Measurements from ENCODE around the gene EDC4.

DNA sequence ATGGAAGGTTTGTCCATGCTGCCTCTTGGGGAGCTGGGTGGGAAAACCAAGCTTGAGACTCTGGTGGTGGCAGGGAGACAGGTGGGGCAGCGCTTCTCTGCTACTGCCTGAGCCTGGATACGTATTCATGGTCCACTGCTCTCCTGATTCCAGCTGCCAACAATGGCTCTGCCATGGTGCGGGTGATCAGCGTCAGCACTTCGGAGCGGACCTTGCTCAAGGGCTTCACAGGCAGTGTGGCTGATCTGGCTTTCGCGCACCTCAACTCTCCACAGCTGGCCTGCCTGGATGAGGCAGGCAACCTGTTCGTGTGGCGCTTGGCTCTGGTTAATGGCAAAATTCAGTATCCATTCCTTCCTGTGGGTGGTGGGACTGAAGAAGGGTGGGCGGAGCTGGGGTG lies 4.2 kb downstream of the EDC4 start:
- TF ChIP-seq TAF1 (IDR thresholded peaks at IDR 0.05; ENCODE audit: low read depth, low read length), result no peak
- TF ChIP-seq MAX (IDR thresholded peaks at IDR 0.05), result no peak
- TF ChIP-seq, protein P1, sequence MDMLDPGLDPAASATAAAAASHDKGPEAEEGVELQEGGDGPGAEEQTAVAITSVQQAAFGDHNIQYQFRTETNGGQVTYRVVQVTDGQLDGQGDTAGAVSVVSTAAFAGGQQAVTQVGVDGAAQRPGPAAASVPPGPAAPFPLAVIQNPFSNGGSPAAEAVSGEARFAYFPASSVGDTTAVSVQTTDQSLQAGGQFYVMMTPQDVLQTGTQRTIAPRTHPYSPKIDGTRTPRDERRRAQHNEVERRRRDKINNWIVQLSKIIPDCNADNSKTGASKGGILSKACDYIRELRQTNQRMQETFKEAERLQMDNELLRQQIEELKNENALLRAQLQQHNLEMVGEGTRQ (IDR thresholded peaks at IDR 0.05; ENCODE audit: low read length), result no peak
- no peak for TF ChIP-seq CTCF (IDR thresholded peaks at IDR 0.05; ENCODE audit: control extremely low read depth in 1 of 3, insufficient read depth in 1 of 3, low read depth in 1 of 3, low read length in 3 of 3)
- TF ChIP-seq POLR2AphosphoS5 (IDR thresholded peaks at IDR 0.05; ENCODE audit: low read depth, low read length), result no peak
- TF ChIP-seq EZH2 (IDR thresholded peaks at IDR 0.05; ENCODE audit: low read depth, low read length, severe bottlenecking), result no peak
- no peak for TF ChIP-seq CBX5 (IDR thresholded peaks at IDR 0.05; ENCODE audit: low read depth, low read length)
- TF ChIP-seq POLR2A (IDR thresholded peaks at IDR 0.05; ENCODE audit: control extremely low read depth in 1 of 2, low read depth in 2 of 2, low read length in 2 of 2), result no peak
- TF ChIP-seq EGR1 (IDR thresholded peaks at IDR 0.05; ENCODE audit: borderline replicate concordance, low read depth, low read length), result no peak
- TF ChIP-seq BACH1 (IDR thresholded peaks at IDR 0.05; ENCODE audit: low read length), result no peak
- TF ChIP-seq MAFK (IDR thresholded peaks at IDR 0.05; ENCODE audit: low read depth, low read length), result no peak
- no peak for TF ChIP-seq PHF8 (conservative IDR thresholded peaks at IDR 0.05; ENCODE audit: low read depth, low read length)

Data from H1 (cell line).